Spleen (tissue), 11 donors: ENCODE measurements around the gene HOXB9. TPM values are rescaled to one million over a fixed set of nuclear protein-coding genes. Genes with fewer than 3 reads are reported as not detected.

Experiments
- DNase-seq: peaks from one replicate; pipeline ENCODE4 v3.0.0-alpha.2; 2020
- H3K27ac ChIP-seq, 8 donors: fragments of 200-600 bp; sonication (generic) in 7 of 8; 1 replicate in 4 of 8; 2 replicates in 4 of 8; pipeline versions ENCODE4 v1.5.0 to v1.8.0; 2016 to 2021; ENCODE audit warnings: inconsistent platforms in 4 of 8, mild to moderate bottlenecking in 4 of 8, moderate library complexity in 1 of 8
- H3K27me3 ChIP-seq, 7 donors: fragments of 200-600 bp; sonication (generic) in 6 of 7; replicated peaks in 1 of 7; 1 replicate in 4 of 7; 2 replicates in 3 of 7; pipeline versions ENCODE4 v1.5.0 to v1.8.0; 2016 to 2021; ENCODE audit warnings: inconsistent platforms in 3 of 7, mild to moderate bottlenecking in 1 of 7
- H3K36me3 ChIP-seq, 6 donors: fragments of 200-600 bp; sonication (generic) in 5 of 6; 1 replicate in 4 of 6; 2 replicates in 2 of 6; pipeline versions ENCODE4 v1.5.0 to v1.8.0; 2016 to 2021; ENCODE audit warnings: inconsistent platforms in 2 of 6
- H3K4me1 ChIP-seq, 6 donors: fragments of 200-600 bp; sonication (generic) in 5 of 6; 1 replicate in 3 of 6; 2 replicates in 3 of 6; pipeline versions ENCODE4 v1.5.0 to v1.8.0; 2016 to 2021; ENCODE audit warnings: inconsistent platforms in 3 of 6
- H3K4me3 ChIP-seq, 8 donors: fragments of 200-600 bp; sonication (generic) in 7 of 8; 1 replicate in 4 of 8; 2 replicates in 4 of 8; pipeline versions ENCODE4 v1.5.0 to v1.8.0; 2016 to 2021; ENCODE audit warnings: inconsistent platforms in 4 of 8, mild to moderate bottlenecking in 4 of 8, moderate library complexity in 2 of 8
- H3K9me3 ChIP-seq, 8 donors: fragments of 200-600 bp; sonication (generic) in 7 of 8; 1 replicate in 4 of 8; 2 replicates in 4 of 8; pipeline versions ENCODE4 v1.5.0 to v1.8.0; 2016 to 2021; ENCODE audit warnings: inconsistent platforms in 4 of 8
- POLR2A ChIP-seq, 3 donors: fragments of 450-650 bp; IDR thresholded peaks; one replicate each; pipeline ENCODE4 v1.5.1; 2017; ENCODE audit warnings: antibody characterized with exemption in 3 of 3, mild to moderate bottlenecking in 1 of 3
- POLR2AphosphoS5 ChIP-seq, 3 donors: sonication (generic); formaldehyde crosslinking; IDR thresholded peaks; one replicate each; pipeline ENCODE4 v1.5.1; 2017; ENCODE audit warnings: antibody characterized with exemption in 3 of 3
- WGBS, 5 donors: extraction: QIAGEN DNeasy Blood & Tissue Kit in 3 of 5; methylation state at CpG; one replicate each; pipeline versions ENCODE4 v1.1.5 to v1.1.7; 2013 to 2018; 5-methylcytosine and 5-hydroxymethylcytosine counted together
- intact Hi-C: fragments of 100-400 bp; cut with DNase I; formaldehyde crosslinking; loops from one replicate; pipeline ENCODE4 v1.15.0; 2023; ENCODE audit warnings: low total_unique reads
- polyA plus RNA-seq, 3 donors: library from polyadenylated mRNA; stranded (reverse); fragments of 200-250 nt; gene quantifications; one replicate each; pipeline ENCODE4 v1.2.1, GENCODE V29; 2013
- total RNA-seq, 7 donors: library from RNA; depleted of rRNA in 3 of 7; stranded (reverse); fragments of >200 nt in 3 of 7; fragmentation: NEBNext Ultra II Directional in 4 of 7; extraction: Animal tissue kit (Norgen Biotek cat#: 25700) in 4 of 7; gene quantifications; one replicate each; pipeline versions ENCODE4 v1.1.0 to v1.2.1, GENCODE V29; 2016 to 2021
- TF ChIP-seq, protein P1 (sequence below), 11 experiments: fragments of 200-600 bp in 7 of 11; fragments of 450-650 bp in 4 of 11; sonication (generic) in 4 of 11; IDR thresholded peaks in 8 of 11; conservative IDR thresholded peaks in 3 of 11; 1 replicate in 7 of 11; 2 replicates in 4 of 11; pipeline versions ENCODE4 v1.4.0 to v1.8.0; 2016 to 2021; ENCODE audit warnings: antibody characterized with exemption in 11 of 11, inconsistent platforms in 4 of 11, mild to moderate bottlenecking in 1 of 11
- donor health status: healthy with polysubstance abuse.
- donor health status: DM: no; HTN: no; CAD: no; lungs with moderate emphysema.
- donor health status: DM: no; HTN: no; CAD: no.
- donor health status: Bipolar disorder and iron deficiency.
- donor health status: healthy.
- donor health status: DM: no; HTN: no; CAD: no.
- donor health status: DM: yes; HTN: yes; CAD: no.

The HOXB9 gene
- total and polyA plus RNA-seq, 10 donors = 0.10 to 0.50 (median 0.42) TPM; not detected in 5

DNA sequence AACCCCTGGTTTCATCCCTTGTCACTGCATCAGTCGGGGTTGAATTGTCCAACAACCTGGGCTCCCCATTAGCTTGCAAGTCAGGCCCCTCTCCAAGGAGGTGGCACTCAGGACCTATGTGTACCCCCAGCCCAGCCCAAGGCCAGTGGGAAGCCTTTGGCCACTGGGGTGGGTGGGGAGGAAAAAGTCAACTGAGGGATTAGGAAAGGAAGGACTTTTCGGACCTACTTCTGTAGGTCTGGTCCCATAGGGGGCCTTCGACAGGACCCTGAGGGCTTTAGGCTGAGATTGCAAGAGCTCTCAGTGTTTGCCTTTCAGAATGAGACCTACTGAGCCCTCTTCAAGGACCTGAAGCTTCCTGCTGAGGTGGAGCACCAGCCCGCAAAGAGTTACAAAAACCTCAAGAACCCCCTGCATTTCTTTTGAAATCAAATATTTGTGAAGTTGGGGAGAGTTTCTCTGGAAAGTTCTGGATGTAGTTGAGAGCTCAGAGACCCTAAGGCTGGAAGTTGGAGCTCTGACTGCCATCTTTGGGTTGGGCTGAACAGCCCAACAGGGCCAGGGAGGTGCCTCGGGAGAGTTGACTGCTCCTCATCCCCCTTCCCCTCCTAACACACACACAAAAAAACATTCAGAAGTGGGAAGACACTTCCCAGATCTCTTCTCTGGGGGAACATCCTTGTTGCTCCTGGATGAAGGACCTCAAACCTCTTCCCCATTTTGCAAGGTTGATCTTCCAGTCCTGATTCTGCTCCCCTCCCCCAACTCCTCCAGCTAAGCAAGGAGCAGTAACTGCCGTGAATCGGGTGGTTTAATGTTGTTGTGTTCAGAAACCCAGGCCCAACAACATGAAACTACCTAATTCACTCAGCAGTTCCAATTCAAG, 5.8 kb upstream of the HOXB9 start:
- TF ChIP-seq, protein P1, sequence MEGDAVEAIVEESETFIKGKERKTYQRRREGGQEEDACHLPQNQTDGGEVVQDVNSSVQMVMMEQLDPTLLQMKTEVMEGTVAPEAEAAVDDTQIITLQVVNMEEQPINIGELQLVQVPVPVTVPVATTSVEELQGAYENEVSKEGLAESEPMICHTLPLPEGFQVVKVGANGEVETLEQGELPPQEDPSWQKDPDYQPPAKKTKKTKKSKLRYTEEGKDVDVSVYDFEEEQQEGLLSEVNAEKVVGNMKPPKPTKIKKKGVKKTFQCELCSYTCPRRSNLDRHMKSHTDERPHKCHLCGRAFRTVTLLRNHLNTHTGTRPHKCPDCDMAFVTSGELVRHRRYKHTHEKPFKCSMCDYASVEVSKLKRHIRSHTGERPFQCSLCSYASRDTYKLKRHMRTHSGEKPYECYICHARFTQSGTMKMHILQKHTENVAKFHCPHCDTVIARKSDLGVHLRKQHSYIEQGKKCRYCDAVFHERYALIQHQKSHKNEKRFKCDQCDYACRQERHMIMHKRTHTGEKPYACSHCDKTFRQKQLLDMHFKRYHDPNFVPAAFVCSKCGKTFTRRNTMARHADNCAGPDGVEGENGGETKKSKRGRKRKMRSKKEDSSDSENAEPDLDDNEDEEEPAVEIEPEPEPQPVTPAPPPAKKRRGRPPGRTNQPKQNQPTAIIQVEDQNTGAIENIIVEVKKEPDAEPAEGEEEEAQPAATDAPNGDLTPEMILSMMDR (IDR thresholded peaks at IDR 0.05 in 8 of 11, conservative IDR thresholded peaks at IDR 0.05 in 3 of 11) = no peak
- TF ChIP-seq POLR2AphosphoS5 (IDR thresholded peaks at IDR 0.05) (no peak), POLR2A (IDR thresholded peaks at IDR 0.05) (no peak)
- Histone ChIP-seq H3K27me3 (peaks cover 19 to 100% (median 100%) of the 10 kb centered on the region in 7 donors), H3K36me3 (no peaks in the 10 kb centered on the region), H3K9me3 (no peaks in the 10 kb centered on the region), H3K4me1 (peaks cover 4 to 27% (median 9%) of the 10 kb centered on the region in 6 donors), H3K4me3 (no peak overlapping the region), H3K27ac (no peak overlapping the region)
- 38 to 71% (median 65%) methylated on average over 7 of the region's 7 CpGs for WGBS, 5 donors
- intact Hi-C loops = no loop called here
- no peak for DNase-seq

DNA sequence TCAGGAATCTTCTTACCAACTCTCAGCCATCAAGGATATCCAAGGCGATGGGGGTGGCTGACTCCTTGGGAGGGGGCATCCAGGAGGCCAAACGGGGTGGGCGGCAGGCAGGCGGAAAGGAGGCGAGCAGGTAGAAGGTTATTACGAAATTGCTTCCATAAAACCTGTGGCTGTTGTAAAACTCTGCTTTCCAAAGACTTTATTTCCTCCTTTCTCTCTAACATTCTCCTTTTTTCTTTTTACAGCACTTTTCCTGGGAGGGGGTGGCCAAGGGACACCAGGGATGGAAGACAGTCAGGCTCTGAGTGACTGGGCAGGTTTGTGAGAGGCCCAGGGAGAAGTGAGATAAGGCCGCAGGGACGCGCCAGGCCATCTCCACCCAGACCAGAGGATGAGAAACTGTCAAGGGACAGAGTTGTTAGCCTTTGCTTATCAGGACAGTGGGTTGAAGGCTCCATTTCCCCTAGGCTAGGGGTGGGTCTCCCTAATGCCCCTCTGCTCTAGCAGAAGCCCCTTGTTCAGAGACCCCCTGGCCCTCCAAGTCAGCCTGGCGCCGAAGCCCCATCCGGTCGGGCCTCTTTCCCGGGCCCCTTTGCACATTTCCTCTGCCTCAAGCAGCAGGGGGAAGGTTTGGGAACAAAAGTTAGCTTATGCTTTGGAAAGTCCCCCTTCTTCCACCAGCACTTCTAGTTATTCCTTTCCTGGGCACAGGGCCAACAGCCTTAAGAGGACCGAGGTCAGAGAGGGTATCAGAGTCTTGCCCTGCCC, 5.0 kb upstream of the HOXB9 start:
- no peak for DNase-seq
- Histone ChIP-seq H3K9me3 (no peaks in the 10 kb centered on the region), H3K36me3 (no peaks in the 10 kb centered on the region), H3K4me1 (peaks cover 9 to 27% (median 15%) of the 10 kb centered on the region in 6 donors), H3K27ac (no peak overlapping the region), H3K27me3 (peaks cover 19 to 100% (median 100%) of the 10 kb centered on the region in 7 donors), H3K4me3 (no peak overlapping the region)
- WGBS, 5 donors = 43 to 61% (median 55%) methylated on average over 15 of the region's 15 CpGs
- intact Hi-C loops = no loop called here
- no peak for TF ChIP-seq POLR2AphosphoS5 (IDR thresholded peaks at IDR 0.05)
- TF ChIP-seq, protein P1 (IDR thresholded peaks at IDR 0.05 in 8 of 11, conservative IDR thresholded peaks at IDR 0.05 in 3 of 11) = no peak
- no peak for TF ChIP-seq POLR2A (IDR thresholded peaks at IDR 0.05)

DNA sequence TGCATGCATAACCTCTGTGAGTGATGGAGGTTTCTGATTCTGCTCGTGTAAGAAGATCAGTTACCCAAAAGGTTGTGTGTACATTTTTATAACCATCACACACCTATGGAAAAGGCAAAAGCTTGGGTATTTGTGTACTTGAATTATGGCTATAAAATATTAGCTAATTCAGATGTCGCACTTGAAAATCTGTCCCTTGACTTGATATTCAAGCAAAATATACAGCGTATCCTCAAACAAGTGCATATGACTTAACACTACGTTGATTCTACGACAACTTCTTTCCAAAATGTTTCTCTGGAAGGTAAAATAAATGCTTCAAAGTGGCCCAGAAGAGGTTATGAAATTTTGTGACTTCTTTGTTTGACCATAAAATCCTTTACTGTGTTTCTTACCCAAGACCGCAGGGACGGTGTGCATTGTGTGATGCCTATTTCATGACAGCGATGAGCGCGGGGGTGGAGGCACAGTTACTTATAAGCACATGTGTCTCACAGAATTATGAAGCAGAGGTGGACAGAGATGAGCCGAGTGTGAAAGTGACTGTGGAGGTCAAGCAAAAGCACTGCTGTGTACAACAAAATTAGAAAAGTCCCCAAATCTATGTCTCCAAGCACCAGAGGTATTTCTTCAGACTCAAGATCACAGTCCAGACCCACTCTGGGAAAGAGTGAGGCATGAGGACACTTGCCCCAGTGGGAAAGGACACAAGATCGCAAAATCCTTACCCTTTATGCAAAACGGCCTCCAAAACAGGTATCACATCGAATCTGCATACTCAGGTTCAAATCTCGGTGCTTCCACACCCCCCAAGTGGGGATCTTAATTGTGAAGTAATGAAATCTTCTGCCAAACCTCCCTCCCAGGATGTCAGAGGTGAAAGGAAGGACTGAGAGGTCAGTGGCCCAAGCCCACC, 4.1 kb upstream of the HOXB9 start:
- WGBS, 5 donors = 62 to 75% (median 69%) methylated on average over 15 of the region's 15 CpGs
- H3K9me3 ChIP-seq = no peaks in the 10 kb centered on the region
- no peaks in the 10 kb centered on the region for H3K36me3 ChIP-seq
- intact Hi-C loops = no loop called here
- peaks cover 25 to 100% (median 100%) of the 10 kb centered on the region in 7 donors for H3K27me3 ChIP-seq
- no peak for TF ChIP-seq POLR2AphosphoS5 (IDR thresholded peaks at IDR 0.05)
- TF ChIP-seq POLR2A (IDR thresholded peaks at IDR 0.05) = no peak
- TF ChIP-seq, protein P1 (IDR thresholded peaks at IDR 0.05 in 8 of 11, conservative IDR thresholded peaks at IDR 0.05 in 3 of 11) = no peak
- DNase-seq = no peak
- H3K4me3 ChIP-seq = no peak overlapping the region
- no peak overlapping the region for H3K27ac ChIP-seq
- H3K4me1 ChIP-seq = peaks cover 18 to 33% (median 24%) of the 10 kb centered on the region in 6 donors
